ENCODE results near the gene F8A1. TPM values are rescaled to one million over a fixed set of nuclear protein-coding genes. Genes with fewer than 3 reads are reported as not detected.
A peak's percentile ranks its signal among the peaks of the same experiment; 100 is the strongest.
"Not testable (repeated sequence)": the region's sequence is repeated elsewhere in the genome, so short reads cannot be mapped to it uniquely, and the experiment has no call there.

F8A1 gene
- total RNA-seq, 1 donor: 2.2 TPM

DNA sequence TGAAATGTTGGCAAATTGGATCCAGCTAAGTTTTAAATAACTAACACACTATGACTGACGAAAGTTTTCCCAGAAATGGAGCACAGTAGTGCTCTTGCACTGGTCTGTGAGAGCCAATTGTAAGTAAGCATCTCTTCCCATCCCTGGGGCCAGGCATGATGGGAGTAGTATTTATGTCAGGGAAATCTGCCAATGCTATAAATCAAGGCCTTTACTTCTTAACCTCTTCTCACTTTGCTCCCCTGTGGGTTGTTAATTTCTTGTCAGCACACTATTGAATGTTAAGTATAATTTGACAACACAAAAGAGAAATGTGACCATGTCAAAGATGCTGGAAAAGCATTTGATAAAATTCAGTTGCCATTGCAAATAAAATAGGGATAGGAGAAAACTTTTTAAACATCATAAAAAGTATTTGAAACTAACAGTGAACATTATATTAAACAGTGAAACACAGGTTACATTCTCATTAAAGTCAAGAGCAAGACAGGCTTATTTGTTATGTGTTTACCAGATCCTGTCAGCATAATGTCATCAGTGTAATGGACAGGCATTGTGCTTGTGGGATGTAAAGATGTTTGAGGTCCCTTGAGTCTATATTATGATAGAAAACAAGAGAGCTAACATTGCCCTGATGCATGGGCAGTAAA, 5.0 kb downstream of the F8A1 start:
- TF ChIP-seq, protein P1, sequence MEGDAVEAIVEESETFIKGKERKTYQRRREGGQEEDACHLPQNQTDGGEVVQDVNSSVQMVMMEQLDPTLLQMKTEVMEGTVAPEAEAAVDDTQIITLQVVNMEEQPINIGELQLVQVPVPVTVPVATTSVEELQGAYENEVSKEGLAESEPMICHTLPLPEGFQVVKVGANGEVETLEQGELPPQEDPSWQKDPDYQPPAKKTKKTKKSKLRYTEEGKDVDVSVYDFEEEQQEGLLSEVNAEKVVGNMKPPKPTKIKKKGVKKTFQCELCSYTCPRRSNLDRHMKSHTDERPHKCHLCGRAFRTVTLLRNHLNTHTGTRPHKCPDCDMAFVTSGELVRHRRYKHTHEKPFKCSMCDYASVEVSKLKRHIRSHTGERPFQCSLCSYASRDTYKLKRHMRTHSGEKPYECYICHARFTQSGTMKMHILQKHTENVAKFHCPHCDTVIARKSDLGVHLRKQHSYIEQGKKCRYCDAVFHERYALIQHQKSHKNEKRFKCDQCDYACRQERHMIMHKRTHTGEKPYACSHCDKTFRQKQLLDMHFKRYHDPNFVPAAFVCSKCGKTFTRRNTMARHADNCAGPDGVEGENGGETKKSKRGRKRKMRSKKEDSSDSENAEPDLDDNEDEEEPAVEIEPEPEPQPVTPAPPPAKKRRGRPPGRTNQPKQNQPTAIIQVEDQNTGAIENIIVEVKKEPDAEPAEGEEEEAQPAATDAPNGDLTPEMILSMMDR (IDR thresholded peaks at IDR 0.05; ENCODE audit: insufficient read depth, low read depth, low read length): no peak
- DNase-seq (ENCODE audit: low read depth): peak; percentile 7

DNA sequence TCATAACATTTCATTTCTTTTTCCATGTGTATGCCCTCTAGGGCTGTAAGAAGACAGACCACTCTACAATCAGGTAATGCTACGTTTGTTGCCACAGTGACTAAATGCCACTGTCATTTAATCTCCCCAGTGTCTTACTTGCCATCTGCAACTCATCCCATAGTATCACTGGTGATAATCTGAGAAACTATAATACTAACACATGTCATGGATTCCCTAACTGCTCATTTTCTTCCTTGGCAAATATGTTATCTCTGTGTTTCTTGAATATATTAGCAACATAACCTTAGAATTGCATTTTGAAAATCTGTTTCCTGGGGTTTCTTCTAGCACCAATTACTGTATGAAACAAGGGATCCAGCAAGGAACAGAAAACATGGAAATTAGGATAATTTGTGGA, 6.1 kb downstream of the F8A1 start:
- no peak overlapping the region for H3K4me3 ChIP-seq (ENCODE audit: low read depth, low read length)
- TF ChIP-seq, protein P1 (IDR thresholded peaks at IDR 0.05; ENCODE audit: insufficient read depth, low read depth, low read length): no peak
- DNase-seq (ENCODE audit: low read depth): no peak

More for the DNA sequence above, 5.0 kb downstream of the F8A1 start:
- H3K4me3 ChIP-seq (ENCODE audit: low read depth, low read length): no peak overlapping the region

DNA sequence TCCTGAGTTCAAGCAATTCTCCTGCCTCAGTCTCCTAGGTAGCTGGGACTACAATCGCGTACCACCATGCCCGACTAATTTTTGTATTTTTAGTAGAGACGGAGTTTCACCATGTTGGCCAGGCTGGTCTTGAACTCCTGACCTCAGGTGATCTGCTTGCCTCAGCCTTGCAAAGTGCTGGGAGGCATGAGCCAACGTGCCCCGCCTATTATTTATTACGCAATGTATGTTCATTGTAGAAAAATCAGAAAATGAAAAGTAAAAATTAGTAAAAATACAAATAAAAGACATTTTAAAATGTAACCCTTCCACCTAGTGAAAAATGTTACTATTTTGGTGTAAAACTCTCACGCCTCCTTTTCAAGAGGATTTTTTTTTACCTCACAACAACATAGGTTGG, 14.2 kb downstream of the F8A1 start:
- DNase-seq (ENCODE audit: low read depth): no peak
- TF ChIP-seq, protein P1 (IDR thresholded peaks at IDR 0.05; ENCODE audit: insufficient read depth, low read depth, low read length): no peak
- H3K4me3 ChIP-seq (ENCODE audit: low read depth, low read length): no peak overlapping the region

DNA sequence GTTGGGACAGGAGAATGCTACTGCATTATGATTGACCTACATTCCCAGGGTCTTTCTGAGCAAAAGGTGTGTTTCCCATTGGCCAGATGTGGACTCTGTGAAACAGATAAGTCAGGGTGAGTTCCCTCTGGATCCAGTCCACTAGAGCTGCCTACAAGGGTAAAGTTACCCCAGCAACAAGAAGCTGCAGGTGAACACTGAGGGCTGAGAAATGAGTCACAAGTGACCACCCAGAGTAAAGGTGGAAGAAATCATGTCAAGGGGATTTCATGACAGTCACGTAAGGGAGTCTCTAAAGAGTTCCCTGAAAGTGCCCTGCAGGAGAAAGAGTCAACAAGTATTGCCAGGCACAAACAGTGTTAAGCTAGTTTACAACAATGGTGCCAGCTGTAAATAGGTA, 16.3 kb downstream of the F8A1 start:
- H3K4me3 ChIP-seq (ENCODE audit: low read depth, low read length): no peak overlapping the region
- no peak for DNase-seq (ENCODE audit: low read depth)
- TF ChIP-seq, protein P1 (IDR thresholded peaks at IDR 0.05; ENCODE audit: insufficient read depth, low read depth, low read length): no peak

DNA sequence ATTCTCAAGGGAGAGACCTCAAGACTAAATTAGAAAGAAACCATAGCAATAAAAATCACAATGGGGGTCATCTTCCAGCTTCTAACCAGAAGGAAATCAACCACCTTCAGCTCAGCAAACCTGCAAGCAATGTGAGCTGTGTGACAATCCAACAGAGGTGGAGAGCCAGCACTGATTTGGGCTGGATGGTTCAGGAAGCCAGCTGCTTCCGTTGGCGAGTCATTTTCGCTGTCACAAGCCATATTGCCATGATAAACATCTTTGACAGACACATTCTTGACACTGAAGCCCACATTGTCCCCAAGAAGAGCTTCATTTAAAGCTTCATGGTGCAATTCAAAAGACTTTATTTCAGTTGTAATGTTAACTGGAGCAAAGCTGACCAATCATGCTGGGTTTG, 22.7 kb downstream of the F8A1 start:
- TF ChIP-seq, protein P1 (IDR thresholded peaks at IDR 0.05; ENCODE audit: insufficient read depth, low read depth, low read length): no peak
- no peak for DNase-seq (ENCODE audit: low read depth)
- no peak overlapping the region for H3K4me3 ChIP-seq (ENCODE audit: low read depth, low read length)

DNA sequence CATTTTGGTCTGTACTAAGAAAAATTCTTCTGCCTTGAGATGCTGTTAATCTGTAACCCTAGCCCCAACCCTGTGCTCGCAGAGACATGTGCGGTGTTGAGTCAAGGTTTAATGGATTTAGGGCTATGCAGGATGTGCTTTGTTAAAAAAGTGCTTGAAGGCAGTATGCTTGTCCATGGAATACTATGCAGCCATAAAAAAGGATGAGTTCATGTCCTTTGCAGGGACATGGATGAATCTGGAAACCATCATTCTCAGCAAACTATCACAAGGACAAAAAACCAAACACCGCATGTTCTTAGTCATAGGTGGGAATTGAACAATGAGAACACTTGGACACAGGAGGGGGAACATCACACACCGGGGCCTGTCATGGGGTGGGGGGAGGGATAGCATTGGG, 23.9 kb downstream of the F8A1 start:
- not testable (repeated sequence) for DNase-seq (ENCODE audit: low read depth); H3K4me3 ChIP-seq (ENCODE audit: low read depth, low read length)

DNA sequence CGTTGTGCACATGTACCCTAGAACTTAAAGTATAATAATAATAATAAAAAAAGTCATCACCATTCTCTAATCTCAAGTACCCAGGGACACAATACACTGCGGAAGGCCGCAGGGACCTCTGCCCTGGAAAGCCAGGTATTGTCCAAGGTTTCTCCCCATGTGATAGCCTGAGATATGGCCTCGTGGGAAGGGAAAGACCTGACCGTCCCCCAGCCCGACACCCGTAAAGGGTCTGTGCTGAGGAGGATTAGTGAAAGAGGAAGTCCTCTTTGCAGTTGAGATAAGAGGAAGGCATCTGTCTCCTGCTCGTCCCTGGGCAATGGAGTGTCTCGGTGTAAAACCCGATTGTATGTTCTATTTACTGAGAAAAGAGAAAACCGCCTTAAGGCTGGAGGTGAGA, 24.4 kb downstream of the F8A1 start:
- DNase-seq (ENCODE audit: low read depth); H3K4me3 ChIP-seq (ENCODE audit: low read depth, low read length): not testable (repeated sequence)

DNA sequence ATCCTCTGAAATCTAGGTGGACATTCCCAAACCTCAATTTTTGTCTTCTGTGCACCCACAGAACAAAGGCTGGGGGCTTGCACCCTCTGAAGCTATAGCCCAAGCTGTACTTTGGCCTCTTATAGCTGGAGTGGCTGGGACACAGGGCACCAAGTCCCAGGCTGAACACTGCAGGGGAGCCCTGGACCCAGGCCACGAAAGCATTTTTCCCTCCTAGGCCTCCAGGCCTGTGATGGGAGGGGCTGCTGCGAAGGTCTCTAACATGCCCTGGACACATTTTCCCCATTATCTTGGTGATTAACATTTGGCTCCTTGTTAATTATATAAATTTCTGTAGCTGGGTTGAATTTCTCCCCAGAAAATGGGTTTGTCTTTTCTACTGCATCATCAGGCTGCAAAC, 27.9 kb downstream of the F8A1 start:
- H3K4me3 ChIP-seq (ENCODE audit: low read depth, low read length): no peak overlapping the region
- no peak for DNase-seq (ENCODE audit: low read depth)
- TF ChIP-seq, protein P1 (IDR thresholded peaks at IDR 0.05; ENCODE audit: insufficient read depth, low read depth, low read length): no peak

Measured in fibroblast of villous mesenchyme (primary cell).